GM12878 (cell line): ENCODE measurements around the gene PDE11A. TPM values are rescaled to one million over a fixed set of nuclear protein-coding genes. Genes with fewer than 3 reads are reported as not detected.

Source experiments
- ATAC-seq: fragments of 200-7000 bp; cut with Tn5 transposase; 3 replicates; pipeline ENCODE4 v1.9.1; 2020; ENCODE audit warnings: mild to moderate bottlenecking, moderate library complexity
- BruUV-seq: library from RNA; stranded (reverse); fragments of 400-500 nt; replicated peaks from 2 replicates; lab custom pipeline; 2021; lab: Mats Ljungman, UMichigan
- CTCF ChIA-PET: fragments of 300-600 bp; sonication (Branson Sonifier 250); formaldehyde crosslinking; extraction: SDS; loops from one replicate; lab custom pipeline; 2021; ENCODE audit warnings: inconsistent platforms; lab: Yijun Ruan, JAX
- POLR2A ChIA-PET: fragments of 350-600 bp; formaldehyde crosslinking; extraction: SDS; loops from one replicate; lab custom pipeline; 2021; ENCODE audit warnings: inconsistent platforms; lab: Charles Lee
- RAD21 ChIA-PET: fragments of 300-600 bp; sonication (Branson Sonifier 250); formaldehyde crosslinking; loops from one replicate; lab custom pipeline; 2023; ENCODE audit warnings: antibody characterized with exemption; ENCODE audit not compliant: unreplicated experiment; lab: Charles Lee
- SMC1A ChIA-PET: fragments of 300-600 bp; sonication (Branson Sonifier 250); formaldehyde crosslinking; loops from one replicate; lab custom pipeline; 2023; ENCODE audit not compliant: unreplicated experiment, uncharacterized antibody; lab: Charles Lee
- DNase-seq: peaks from one replicate; pipeline ENCODE4 v3.0.0-alpha.2; 2011; ENCODE audit warnings: low read depth, low spot score
- FAIRE-seq: peaks from 3 replicates; lab custom pipeline; 2011; peaks lifted over from hg19 to GRCh38; lab: Jason Lieb, UNC
- H2AFZ ChIP-seq: 2 replicates; pipeline ENCODE4 v1.6.0; 2011; ENCODE audit warnings: low read depth, low read length, control low read depth; ENCODE audit not compliant: control insufficient read depth
- H3K27ac ChIP-seq: 2 replicates; pipeline ENCODE4 v1.5.1; 2011; ENCODE audit warnings: control low read depth; ENCODE audit not compliant: control insufficient read depth, insufficient read depth
- H3K27me3 ChIP-seq, 2 experiments: replicated peaks in 1 of 2; 2 replicates each; pipeline versions ENCODE4 v1.6.0 to v1.6.1; 2011; ENCODE audit warnings: low read length in 1 of 2; ENCODE audit not compliant: control insufficient read depth in 2 of 2, insufficient read depth in 2 of 2
- H3K36me3 ChIP-seq, 2 experiments: 2 replicates each; pipeline ENCODE4 v1.5.1; 2011; ENCODE audit warnings: low read length in 1 of 2; ENCODE audit not compliant: control insufficient read depth in 2 of 2, insufficient read depth in 2 of 2
- H3K4me1 ChIP-seq: 2 replicates; pipeline ENCODE4 v1.6.1; 2011; ENCODE audit warnings: mild to moderate bottlenecking, low read length, moderate library complexity, mixed read lengths; ENCODE audit not compliant: control insufficient read depth, insufficient read depth
- H3K4me2 ChIP-seq: 2 replicates; pipeline ENCODE4 v1.6.0; 2011; ENCODE audit warnings: control low read depth; ENCODE audit not compliant: control insufficient read depth, insufficient read depth
- H3K4me3 ChIP-seq: fragments of 200-600 bp; sonication (generic); 2 replicates; pipeline ENCODE4 v1.5.1; 2016
- H3K79me2 ChIP-seq: 2 replicates; pipeline ENCODE4 v1.6.0; 2011; ENCODE audit warnings: low read length; ENCODE audit not compliant: control insufficient read depth, insufficient read depth
- H3K9ac ChIP-seq: 2 replicates; pipeline ENCODE4 v1.8.0; 2011; ENCODE audit warnings: low read length, control low read depth, mixed read lengths; ENCODE audit not compliant: control insufficient read depth, insufficient read depth
- H3K9me3 ChIP-seq: replicated peaks from 3 replicates; pipeline ENCODE4 v1.5.1; 2011; ENCODE audit warnings: mild to moderate bottlenecking, low read length; ENCODE audit not compliant: control insufficient read depth, insufficient read depth
- H4K20me1 ChIP-seq: 2 replicates; pipeline ENCODE4 v1.6.0; 2011; ENCODE audit not compliant: control insufficient read depth, insufficient read depth
- IKZF1 ChIP-seq: fragments of 450-650 bp; conservative IDR thresholded peaks from 2 replicates; pipeline ENCODE4 v1.6.1; 2017; ENCODE audit warnings: antibody characterized with exemption, mild to moderate bottlenecking
- IKZF2 ChIP-seq, 2 experiments: fragments of 450-650 bp; IDR thresholded peaks; 2 replicates each; pipeline ENCODE4 v1.6.1; 2017; ENCODE audit warnings: mild to moderate bottlenecking in 2 of 2, moderate library complexity in 2 of 2
- MEF2A ChIP-seq: IDR thresholded peaks from 2 replicates; pipeline ENCODE4 v1.6.1; 2011; ENCODE audit warnings: low read depth, mild to moderate bottlenecking, low read length, moderate library complexity; ENCODE audit not compliant: insufficient read depth
- MTA2 ChIP-seq: fragments of 450-650 bp; IDR thresholded peaks from 2 replicates; pipeline ENCODE4 v1.6.1; 2016; ENCODE audit warnings: low read depth, mild to moderate bottlenecking, moderate library complexity
- MYC ChIP-seq: IDR thresholded peaks from 2 replicates; pipeline ENCODE4 v1.6.1; 2011; ENCODE audit warnings: mild to moderate bottlenecking, low read length, moderate library complexity, inconsistent platforms; ENCODE audit not compliant: insufficient read depth, insufficient replicate concordance, insufficient read length, severe bottlenecking
- NBN ChIP-seq: fragments of 450-650 bp; IDR thresholded peaks from 2 replicates; pipeline ENCODE4 v1.6.1; 2016
- NKRF ChIP-seq: fragments of 450-650 bp; conservative IDR thresholded peaks from 2 replicates; pipeline ENCODE4 v1.6.1; 2017; ENCODE audit warnings: mild to moderate bottlenecking, moderate library complexity
- POLR2AphosphoS2 ChIP-seq: IDR thresholded peaks from 2 replicates; pipeline ENCODE4 v1.6.1; 2011; ENCODE audit warnings: low read depth, mild to moderate bottlenecking, low read length, improper control_type of control experiment, moderate library complexity
- TCF12 ChIP-seq: IDR thresholded peaks from 2 replicates; pipeline ENCODE4 v1.6.1; 2011; ENCODE audit warnings: low read depth, mild to moderate bottlenecking, low read length
- ZNF207 ChIP-seq: fragments of 450-650 bp; IDR thresholded peaks from 2 replicates; pipeline ENCODE4 v1.6.1; 2014; ENCODE audit warnings: antibody characterized with exemption, mild to moderate bottlenecking, borderline replicate concordance
- WGBS: methylation state at CpG from one replicate; pipeline ENCODE4 v1.1.6; 2016; ENCODE audit warnings: low lambda C conversion rate; ENCODE audit not compliant: insufficient replicate concordance, insufficient coverage; ENCODE audit errors: missing lambda C conversion rate; 5-methylcytosine and 5-hydroxymethylcytosine counted together
- in situ Hi-C: fragments of 300-500 bp; cut with MboI; formaldehyde crosslinking; loops from 9 replicates; pipeline ENCODE4 v1.14.3; 2018; ENCODE audit warnings: mixed read lengths
- intact Hi-C: fragments of 100-400 bp; cut with micrococcal nuclease; formaldehyde crosslinking; loops from one replicate; pipeline ENCODE4 v1.14.2; 2022; ENCODE audit not compliant: unreplicated experiment
- polyA plus RNA-seq, 11 experiments: library from polyadenylated mRNA; depleted of rRNA in 4 of 11; unstranded in 6 of 11; stranded (reverse) in 5 of 11; fragments of >200 nt; fragmentation: Nextera tagmentation in 4 of 11; fragmentation: Illumina TruSeq in 1 of 11; extraction: Ambion mirVana in 4 of 11; extraction: Trizol in 1 of 11; gene quantifications; 1 replicate in 1 of 11; 2 replicates in 10 of 11; pipeline versions ENCODE4 v1.2.1 to v1.2.3, GENCODE V29; 2011 to 2016; ENCODE audit warnings: inconsistent platforms in 2 of 11, missing spikeins in 2 of 11, low read depth in 1 of 11
- total RNA-seq, 4 experiments: library from RNA; depleted of rRNA in 3 of 4; stranded (reverse); fragments of >200 nt in 3 of 4; fragmentation: Illumina TruSeq in 1 of 4; extraction: Trizol in 1 of 4; gene quantifications; 2 replicates each; pipeline versions ENCODE4 v1.2.1 to v1.2.3, GENCODE V29; 2013 to 2021
- TF ChIP-seq, protein P1 (sequence below): fragments of 450-650 bp; IDR thresholded peaks from 2 replicates; pipeline ENCODE4 v1.6.1; 2014; ENCODE audit warnings: mild to moderate bottlenecking
- TF ChIP-seq, protein P2 (sequence below): fragments of 450-650 bp; IDR thresholded peaks from 2 replicates; pipeline ENCODE4 v1.6.1; 2017; ENCODE audit warnings: low read depth, mild to moderate bottlenecking, moderate library complexity

The PDE11A gene
- total and polyA plus RNA-seq, 10 of the 15 experiments (the other 5 are each of a cell fraction or from before 2014, with no cell fraction given), result 0.01 to 0.17 (median 0.06) TPM; not detected in 5

DNA sequence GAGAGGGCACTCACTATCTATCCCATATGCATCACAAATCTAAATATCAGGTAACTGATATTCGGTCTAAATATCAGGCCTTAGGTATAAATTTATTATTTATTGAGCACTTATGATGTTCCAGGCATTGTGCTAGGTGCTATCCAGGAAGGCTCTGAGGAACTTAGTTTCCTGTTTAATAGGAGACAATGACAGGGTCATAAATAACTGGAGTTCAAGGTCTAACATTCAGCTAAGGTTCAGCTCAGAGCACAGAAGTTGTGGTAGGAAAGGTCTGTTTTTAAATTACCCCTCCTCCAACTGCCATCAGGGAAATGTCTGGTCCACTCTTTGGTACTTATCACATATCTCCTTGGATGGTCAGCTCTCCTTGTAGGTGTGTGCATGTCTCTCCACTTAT lies 486.4 kb downstream of the PDE11A start:
- no peak overlapping the region for H3K27ac ChIP-seq
- DNase-seq (no peak), FAIRE-seq (no peak), ATAC-seq (no peak)
- BruUV-seq, result no TSS peak
- H3K79me2 ChIP-seq, result no peaks in the 10 kb centered on the region
- SMC1A ChIA-PET, result interaction anchor here (1.0 to 1.5 kb wide), 2 partner anchors 18 to 35 kb away, joined by 3 read pairs; no protein-coding TSS in a partner anchor
- H3K9ac ChIP-seq, result no peak overlapping the region
- H3K9me3 ChIP-seq, result no peaks in the 10 kb centered on the region
- RAD21 ChIA-PET, result no interaction called here
- TF ChIP-seq NKRF, result no peak
- no peak for TF ChIP-seq TCF12
- TF ChIP-seq NBN, result no peak
- TF ChIP-seq, protein P1, sequence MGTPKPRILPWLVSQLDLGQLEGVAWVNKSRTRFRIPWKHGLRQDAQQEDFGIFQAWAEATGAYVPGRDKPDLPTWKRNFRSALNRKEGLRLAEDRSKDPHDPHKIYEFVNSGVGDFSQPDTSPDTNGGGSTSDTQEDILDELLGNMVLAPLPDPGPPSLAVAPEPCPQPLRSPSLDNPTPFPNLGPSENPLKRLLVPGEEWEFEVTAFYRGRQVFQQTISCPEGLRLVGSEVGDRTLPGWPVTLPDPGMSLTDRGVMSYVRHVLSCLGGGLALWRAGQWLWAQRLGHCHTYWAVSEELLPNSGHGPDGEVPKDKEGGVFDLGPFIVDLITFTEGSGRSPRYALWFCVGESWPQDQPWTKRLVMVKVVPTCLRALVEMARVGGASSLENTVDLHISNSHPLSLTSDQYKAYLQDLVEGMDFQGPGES, result no peak
- TF ChIP-seq MYC, result no peak
- no peak for TF ChIP-seq POLR2AphosphoS2
- TF ChIP-seq IKZF2 (IDR thresholded peaks at IDR 0.05), result no peak
- TF ChIP-seq ZNF207, result no peak
- TF ChIP-seq MEF2A, result no peak
- no peak for TF ChIP-seq MTA2
- TF ChIP-seq IKZF1, result no peak
- TF ChIP-seq, protein P2, sequence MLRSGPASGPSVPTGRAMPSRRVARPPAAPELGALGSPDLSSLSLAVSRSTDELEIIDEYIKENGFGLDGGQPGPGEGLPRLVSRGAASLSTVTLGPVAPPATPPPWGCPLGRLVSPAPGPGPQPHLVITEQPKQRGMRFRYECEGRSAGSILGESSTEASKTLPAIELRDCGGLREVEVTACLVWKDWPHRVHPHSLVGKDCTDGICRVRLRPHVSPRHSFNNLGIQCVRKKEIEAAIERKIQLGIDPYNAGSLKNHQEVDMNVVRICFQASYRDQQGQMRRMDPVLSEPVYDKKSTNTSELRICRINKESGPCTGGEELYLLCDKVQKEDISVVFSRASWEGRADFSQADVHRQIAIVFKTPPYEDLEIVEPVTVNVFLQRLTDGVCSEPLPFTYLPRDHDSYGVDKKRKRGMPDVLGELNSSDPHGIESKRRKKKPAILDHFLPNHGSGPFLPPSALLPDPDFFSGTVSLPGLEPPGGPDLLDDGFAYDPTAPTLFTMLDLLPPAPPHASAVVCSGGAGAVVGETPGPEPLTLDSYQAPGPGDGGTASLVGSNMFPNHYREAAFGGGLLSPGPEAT, result no peak
- H4K20me1 ChIP-seq, result no peaks in the 10 kb centered on the region
- in situ Hi-C loops, result no loop called here
- no peak overlapping the region for H3K4me2 ChIP-seq
- no peaks in the 10 kb centered on the region for H3K36me3 ChIP-seq
- no peaks in the 10 kb centered on the region; a peak in 1 of 4 replicates for H3K27me3 ChIP-seq
- H2AFZ ChIP-seq, result no peak overlapping the region
- intact Hi-C loops, result no loop called here
- H3K4me1 ChIP-seq, result no peaks in the 10 kb centered on the region
- no peak overlapping the region for H3K4me3 ChIP-seq
- POLR2A ChIA-PET, result no interaction called here
- 13% methylated on average over 1 of the region's 1 CpG for WGBS
- CTCF ChIA-PET, result interaction anchor here (1.1 kb wide), 1 partner anchor 18 kb away, joined by 3 read pairs; no protein-coding TSS in a partner anchor
